GM12873 (cell line): ENCODE measurements around the gene PPARGC1A.

Experiments
- CTCF ChIP-seq: IDR thresholded peaks from 2 replicates; pipeline ENCODE4 v1.5.1; 2012; ENCODE audit warnings: low read depth, mild to moderate bottlenecking, moderate library complexity, low read length, control low read depth; ENCODE audit not compliant: insufficient read depth; ENCODE audit errors: missing control alignments

The PPARGC1A gene

GRCh38 chr4:23769406-23769805 lies 120.4 kb downstream of the PPARGC1A start:
- no peak for TF ChIP-seq CTCF

- no peak for TF ChIP-seq CTCF
Observed at GRCh38 chr4:23768541-23768940, 121.3 kb downstream of the PPARGC1A start.

- no peak for TF ChIP-seq CTCF
Observed at GRCh38 chr4:23766344-23766743, 123.5 kb downstream of the PPARGC1A start.

DNA sequence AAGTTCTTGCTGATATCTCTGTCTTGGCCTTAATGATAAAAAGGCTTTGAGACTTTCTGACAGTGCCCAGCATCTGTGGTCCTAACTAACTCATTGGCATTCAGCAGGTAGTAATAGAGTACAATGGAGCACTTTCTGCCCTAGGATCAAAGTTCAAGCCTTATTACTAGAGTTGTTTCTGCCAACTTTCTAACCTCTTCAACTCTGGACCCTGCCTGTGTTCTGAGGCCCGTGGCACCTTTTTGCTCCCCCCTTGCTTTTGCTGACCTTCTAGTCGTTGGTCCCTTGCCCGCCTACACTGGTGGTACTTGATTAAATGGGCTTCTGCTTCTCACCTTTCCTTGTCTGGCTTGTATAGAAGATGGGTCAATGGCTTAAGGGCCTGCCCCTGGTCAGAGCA lies 126.3 kb downstream of the PPARGC1A start:
- no peak for TF ChIP-seq CTCF

DNA sequence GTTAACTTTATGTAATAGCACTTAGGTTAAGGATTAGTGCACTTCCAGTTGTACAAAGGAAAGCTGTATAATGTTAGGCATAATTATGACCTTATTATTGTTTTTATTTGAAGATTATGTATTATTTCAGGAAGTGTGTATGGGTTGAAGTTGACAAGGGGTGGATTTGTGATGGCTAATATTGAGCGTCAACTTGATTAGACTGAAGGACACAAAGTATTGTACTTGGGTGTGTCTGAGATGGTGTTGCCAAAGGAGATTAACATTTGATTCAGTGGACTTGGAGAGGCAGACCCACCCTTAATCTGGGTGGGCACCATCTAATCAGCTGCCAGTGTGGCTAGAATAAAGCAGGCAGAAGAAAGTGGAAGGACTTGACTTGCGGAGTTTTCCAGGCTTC lies 127.3 kb downstream of the PPARGC1A start:
- no peak for TF ChIP-seq CTCF

DNA sequence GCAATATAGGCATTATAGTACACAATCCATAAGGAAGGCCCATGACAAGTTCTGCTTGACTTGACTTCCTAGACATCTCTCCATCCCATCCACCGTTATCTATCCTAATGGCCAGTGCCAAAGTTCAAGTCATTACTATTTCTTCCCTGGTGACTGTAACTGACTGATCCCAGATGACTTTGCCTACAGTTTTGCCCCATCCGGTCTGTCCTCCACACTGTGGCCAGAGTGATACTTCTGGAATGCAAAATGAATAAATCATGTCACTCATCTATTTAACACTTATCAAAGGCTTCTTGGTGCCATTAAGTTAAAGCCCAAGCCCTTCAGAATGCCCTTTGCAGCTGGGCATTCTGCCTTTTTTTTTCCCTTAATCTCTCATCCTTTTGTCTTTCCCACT lies 130.8 kb downstream of the PPARGC1A start:
- no peak for TF ChIP-seq CTCF

DNA sequence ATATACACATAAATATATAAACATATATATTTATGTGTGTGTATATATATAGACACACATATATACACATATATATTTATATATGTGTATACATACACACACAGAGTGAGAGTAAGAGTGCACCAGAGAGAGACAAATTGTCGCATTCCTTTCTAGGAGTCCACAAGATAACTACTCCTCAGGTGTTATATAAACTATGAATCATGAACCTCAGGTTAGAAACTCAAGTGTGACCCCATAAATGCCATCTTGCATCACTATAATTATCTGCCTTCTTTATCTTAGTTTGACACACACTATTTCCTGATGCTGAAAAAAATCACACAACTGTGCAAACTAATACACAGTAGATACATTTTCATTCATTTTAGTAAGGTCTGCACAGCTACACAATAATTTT lies 135.2 kb downstream of the PPARGC1A start:
- TF ChIP-seq CTCF, result no peak

DNA sequence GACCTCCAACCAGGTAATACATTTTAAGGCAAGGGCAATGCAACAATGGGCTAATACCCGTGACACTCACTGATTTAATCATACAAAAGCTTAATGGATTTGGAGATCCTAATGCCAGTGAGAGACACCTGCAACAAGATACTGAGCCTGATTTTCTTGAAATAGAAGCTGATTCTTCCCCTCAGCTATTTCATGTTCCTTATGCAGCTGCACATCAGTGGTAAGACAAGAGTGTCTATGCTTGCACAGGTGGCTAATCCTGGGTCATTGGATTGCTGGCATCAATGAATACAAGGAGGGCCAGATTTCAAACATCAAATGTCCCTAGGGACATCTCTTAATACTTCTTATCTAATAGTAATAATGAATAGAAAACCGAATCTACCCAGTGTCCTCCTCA lies 139.7 kb downstream of the PPARGC1A start:
- TF ChIP-seq CTCF, result no peak
